ENCODE measurements around the gene MRPS22.
"Not testable (repeated sequence)": the region's sequence is repeated elsewhere in the genome, so short reads cannot be mapped to it uniquely, and the experiment has no call there.

Gene MRPS22

GRCh38 chr3:139339219-139339906 lies 4.5 kb upstream of the MRPS22 start:
- DNase-seq (ENCODE audit: low read depth): peak; percentile 69

DNA sequence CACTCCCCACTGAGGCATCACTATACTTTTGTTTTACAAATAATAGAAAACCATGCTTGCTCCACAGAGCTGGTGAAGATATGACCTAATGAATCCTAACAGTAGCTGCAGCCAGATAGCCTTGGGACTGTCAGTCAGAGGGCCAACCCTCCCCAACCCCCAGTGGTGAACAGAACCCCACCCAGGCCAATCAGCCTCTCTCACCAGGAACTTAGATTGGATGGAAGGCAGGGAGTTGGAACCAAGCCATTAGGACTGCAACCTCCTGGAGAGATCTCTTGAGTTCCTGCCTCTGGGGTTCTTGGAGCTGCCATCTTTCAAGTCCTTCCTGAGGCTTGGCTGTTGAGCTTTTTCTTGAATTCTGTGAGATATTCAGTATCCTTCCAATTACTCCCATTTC lies 3.0 kb upstream of the MRPS22 start:
- DNase-seq (ENCODE audit: low read depth): no peak

- DNase-seq (ENCODE audit: low read depth): no peak
Observed at GRCh38 chr3:139342054-139342453, 1.8 kb upstream of the MRPS22 start.

DNA sequence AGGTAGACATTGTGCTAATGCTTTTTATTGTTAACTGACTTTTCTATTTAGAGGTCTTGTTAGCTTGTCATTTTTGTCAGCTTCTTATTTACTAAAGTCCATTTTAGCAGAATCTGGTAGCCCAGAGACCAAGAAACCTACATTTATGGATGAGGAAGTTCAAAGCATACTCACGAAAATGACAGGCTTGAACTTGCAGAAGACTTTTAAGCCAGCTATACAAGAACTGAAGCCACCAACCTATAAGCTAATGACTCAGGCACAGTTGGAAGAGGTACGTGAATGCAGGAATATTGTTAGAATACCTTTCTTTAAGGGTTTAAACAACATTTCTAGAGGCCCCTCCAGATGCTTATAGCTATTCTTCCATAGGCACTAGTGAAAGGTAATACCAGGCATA lies 3.0 kb downstream of the MRPS22 start:
- DNase-seq (ENCODE audit: low read depth): no peak

- peak; percentile 70 for DNase-seq (ENCODE audit: low read depth)
Observed at GRCh38 chr3:139353920-139354556, 10.2 kb downstream of the MRPS22 start.

DNA sequence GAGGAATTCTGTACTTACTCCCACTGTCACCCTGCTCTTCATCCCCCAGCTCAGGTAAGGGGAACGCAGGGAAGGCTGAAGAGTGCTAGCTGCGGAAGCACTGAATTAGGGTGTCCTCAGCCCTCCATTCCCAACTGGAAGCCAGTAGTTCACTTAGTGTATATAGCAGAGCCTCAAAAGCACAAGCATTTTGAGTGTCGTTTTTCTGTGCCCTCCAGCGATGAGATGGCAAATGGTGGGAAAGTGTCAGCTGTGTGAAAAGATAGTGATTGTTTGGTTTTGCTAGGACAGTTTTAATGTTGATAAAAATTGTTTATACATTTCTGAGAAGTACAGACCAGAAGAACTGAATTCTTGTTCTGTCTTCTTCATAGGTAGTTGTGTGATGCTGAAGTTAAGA lies 10.8 kb downstream of the MRPS22 start:
- DNase-seq (ENCODE audit: low read depth): no peak

DNA sequence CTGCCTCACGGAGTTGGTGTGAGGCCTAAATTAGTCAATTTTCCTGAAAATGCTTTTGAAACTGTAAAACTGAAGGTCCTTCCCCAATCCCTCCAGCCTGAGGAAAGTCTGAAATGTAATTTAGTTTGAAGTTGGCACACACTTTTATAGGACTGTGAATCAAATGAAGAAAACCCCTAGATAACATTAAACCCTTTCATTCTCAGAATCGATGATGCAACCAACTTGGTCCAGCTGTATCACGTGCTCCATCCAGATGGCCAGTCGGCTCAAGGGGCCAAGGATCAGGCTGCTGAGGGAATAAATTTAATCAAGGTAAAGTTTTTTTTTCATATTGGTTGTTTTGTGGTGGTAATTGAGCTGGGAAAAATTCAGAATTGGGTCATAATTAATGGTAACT lies 11.7 kb downstream of the MRPS22 start:
- no peak for DNase-seq (ENCODE audit: low read depth)

- DNase-seq (ENCODE audit: low read depth): no peak
Observed at GRCh38 chr3:139355891-139356290, 12.1 kb downstream of the MRPS22 start.

- no peak for DNase-seq (ENCODE audit: low read depth)
Observed at GRCh38 chr3:139357899-139358298, 14.1 kb downstream of the MRPS22 start.

DNA sequence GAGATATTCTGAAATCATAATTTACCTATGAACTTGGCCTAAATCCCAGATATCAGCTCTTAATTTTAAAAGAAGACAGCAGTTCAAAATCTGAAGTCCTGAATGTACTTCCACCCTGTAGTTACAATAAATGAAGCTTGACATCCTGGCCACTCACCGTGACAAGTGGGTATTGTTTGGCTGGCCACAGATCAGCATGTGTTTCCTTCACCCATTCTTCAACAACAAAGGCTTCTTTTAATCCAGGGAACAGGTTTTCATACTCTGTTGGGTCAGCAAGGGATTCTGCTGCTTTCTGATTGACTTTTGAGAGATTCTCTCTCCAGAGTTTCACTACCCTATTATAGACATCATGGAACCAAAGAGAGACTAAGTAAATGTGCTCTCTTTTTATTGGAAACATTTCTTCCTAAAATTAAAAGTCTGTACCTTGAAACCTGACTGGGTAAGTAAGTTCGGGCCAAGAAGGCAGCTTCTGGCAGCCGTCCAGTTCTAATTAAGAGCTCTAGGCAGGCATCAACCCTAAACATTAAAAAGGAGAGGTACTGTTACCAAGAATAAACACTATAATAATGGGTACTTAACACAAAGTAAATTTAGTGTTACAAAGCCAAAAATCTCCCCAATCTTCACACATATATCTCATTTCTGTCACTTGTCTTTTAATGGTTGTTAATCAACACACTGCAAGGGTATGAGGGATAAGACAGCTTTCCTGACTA lies 15.2 kb downstream of the MRPS22 start:
- DNase-seq (ENCODE audit: low read depth): no peak

- DNase-seq (ENCODE audit: low read depth): no peak
Observed at GRCh38 chr3:139361276-139361675, 17.5 kb downstream of the MRPS22 start.

DNA sequence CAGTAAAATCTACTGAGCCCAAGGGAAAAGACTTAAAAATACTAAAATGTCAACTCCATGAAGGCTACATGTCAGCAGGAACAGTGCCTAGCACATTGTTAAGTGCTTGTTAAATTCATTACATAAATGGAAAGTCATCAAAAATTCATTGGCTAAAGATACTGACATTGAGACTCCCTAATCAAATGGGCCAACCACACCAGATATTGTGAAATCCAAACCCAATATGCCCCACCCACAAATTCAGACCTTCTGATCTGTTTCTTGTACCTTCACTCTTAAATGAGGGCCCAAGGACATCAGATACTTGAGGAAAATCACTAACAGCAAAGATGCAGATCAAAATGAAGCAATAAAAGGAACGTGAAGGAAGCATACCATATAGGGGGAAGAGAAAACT lies 20.7 kb downstream of the MRPS22 start:
- no peak for DNase-seq (ENCODE audit: low read depth)

DNA sequence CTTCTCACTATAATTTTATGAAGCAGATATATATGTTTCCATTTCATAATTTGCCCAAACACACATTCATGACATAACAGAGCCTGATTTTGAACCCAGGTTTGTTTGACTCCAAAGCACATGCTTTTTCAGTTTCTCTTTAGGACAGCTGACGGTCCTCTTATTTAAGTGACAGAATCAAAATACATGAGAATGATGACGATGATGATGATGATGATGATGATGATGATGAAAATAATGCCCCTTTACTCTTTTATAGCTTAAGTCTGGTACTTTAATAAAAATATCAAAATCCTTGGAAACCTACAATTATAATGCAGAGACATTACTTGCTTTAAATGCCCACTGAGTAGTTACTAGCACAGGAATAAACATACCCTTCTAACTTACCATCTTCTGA lies 30.3 kb downstream of the MRPS22 start:
- DNase-seq (ENCODE audit: low read depth): no peak

- DNase-seq (ENCODE audit: low read depth): no peak
Observed at GRCh38 chr3:139377378-139377777, 33.6 kb downstream of the MRPS22 start.

- DNase-seq (ENCODE audit: low read depth): no peak
Observed at GRCh38 chr3:139378587-139379241, 34.9 kb downstream of the MRPS22 start.

GRCh38 chr3:139380575-139380974 lies 36.8 kb downstream of the MRPS22 start:
- DNase-seq (ENCODE audit: low read depth): no peak

- DNase-seq (ENCODE audit: low read depth): not testable (repeated sequence)
Observed at GRCh38 chr3:139382291-139382690, 38.5 kb downstream of the MRPS22 start.

- DNase-seq (ENCODE audit: low read depth): no peak
Observed at GRCh38 chr3:139388077-139388476, 44.3 kb downstream of the MRPS22 start.

- DNase-seq (ENCODE audit: low read depth): no peak
Observed at GRCh38 chr3:139388821-139389551, 45.2 kb downstream of the MRPS22 start.

GRCh38 chr3:139389552-139390368 lies 45.9 kb downstream of the MRPS22 start, which contains the start of gene COPB2:
Gene COPB2 (minus strand): TSS chr3:139389647. CDS start chr3:139389550, 97 bp downstream.
- peak; percentile 99 for DNase-seq (ENCODE audit: low read depth)

GRCh38 chr3:139394116-139394515 lies 50.3 kb downstream of the MRPS22 start:
- DNase-seq (ENCODE audit: low read depth): no peak
